HG03521 (cell line): ENCODE data around the gene NRARP.

ENCODE experiments used
- ATAC-seq: cut with Tn5 transposase; IDR thresholded peaks from one replicate; pipeline ENCODE4 v1.9.1; 2021; ENCODE audit warnings: mild to moderate bottlenecking, moderate library complexity; ENCODE audit not compliant: unreplicated experiment

Gene NRARP

DNA sequence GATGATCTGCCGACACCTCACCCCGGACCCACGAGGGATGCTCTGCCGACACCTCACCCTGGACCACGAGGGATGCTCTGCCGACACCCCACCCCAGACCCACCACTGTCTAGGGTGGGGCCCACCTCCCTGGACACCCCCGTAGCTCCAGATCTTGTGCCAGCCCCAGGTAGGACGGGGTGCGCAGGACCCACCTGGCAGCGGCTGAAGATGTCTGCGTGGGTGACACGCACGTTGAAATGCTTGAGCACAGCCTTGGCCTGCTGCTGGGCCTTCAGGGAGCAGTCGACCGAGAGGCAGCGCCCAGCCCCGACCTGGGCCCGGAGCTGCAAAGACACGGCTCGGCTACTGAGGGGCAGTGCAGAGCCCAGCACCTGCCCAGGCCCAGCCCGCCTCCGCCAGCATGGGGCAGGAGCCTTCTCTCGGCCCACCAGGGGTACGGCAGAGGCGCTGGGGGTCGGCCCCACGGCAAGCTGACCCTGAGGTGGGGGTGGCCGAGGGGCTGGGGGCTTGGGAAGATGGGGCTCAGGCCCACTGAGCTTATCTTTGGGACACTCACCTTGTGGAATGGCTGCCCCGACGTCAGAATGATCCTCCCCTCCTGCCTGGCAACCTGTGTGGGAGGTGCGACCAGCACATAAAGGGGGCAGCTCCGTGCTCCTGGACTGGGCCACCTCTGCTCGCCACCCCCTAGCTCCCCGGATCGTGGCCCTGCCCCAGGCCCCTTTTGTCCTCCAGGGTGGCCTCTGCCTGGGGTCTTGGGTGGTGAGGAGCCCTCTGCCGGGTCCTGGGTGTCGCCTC is 21.7 kb upstream of the NRARP start:
- ATAC-seq: no peak

DNA sequence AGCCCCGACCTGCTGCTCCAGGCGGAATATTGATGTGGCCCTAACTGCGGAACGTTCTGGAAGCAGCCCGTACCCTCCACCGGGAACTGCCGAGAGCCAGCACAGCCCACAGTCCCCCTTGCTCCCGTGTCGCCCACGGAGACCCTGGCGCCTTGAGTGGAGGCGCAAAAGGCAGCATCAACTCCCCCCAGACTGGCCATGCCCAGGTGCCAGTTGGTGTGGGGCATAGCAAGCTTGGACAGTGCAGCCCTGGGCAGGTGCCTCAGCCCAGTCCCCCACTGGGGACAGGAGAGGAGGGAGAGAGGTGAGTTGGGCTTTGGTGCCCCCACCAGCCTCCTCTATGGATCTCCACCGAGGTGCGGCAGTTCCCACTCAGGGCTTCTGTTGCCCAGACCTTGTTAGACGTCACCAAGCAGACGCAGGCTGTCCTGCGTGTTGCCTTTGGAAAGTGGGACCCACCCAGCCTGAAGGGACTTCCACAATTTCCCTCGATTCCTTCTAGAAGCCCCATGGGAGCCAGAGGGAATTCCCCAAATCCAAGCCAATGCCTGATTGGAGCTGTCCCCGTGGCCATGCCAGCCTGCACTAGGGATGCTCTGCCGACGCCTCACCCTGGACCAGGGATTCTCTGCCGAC is 19.8 kb upstream of the NRARP start:
- no peak for ATAC-seq

DNA sequence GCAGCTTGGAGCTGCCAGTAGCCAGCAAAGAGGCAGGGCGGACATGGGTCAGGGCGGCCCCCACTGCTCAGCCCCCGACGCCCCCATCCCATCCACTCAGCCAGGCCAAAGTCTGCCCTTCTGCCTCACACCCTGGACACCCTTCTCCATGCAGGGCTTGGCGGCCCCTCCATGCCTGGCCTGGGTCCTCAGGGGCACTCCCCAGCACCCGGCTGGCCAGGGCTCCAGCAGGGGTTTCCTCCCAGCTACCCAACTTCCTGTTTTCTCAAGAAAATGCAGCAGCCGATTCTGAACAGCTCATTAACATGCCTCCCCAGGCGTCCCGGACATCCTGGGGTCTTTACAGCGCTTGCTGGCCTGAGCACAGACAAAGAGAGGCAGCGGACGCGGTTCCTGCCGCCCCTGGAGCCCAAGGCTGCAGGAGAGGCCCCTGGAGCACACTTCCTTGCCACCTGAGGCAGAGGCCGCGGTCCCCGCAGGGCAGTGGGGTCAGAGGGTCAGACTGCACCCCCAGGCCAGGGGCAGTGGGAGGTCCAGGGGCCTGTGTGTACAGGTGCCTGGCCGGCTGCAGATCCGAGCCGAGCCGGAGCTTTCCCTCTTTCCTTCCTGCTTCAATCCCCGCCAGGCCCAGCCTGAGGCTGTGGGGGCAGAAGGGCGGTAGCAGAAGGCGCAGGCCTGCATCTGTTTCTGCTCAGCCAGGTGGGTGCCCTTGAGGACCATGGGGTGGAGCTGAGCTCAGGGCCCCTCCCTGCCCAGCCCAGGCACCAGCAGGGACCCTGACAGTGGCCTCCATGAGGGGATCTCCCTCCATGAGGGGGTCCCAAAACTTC is 18.7 kb upstream of the NRARP start:
- no peak for ATAC-seq

DNA sequence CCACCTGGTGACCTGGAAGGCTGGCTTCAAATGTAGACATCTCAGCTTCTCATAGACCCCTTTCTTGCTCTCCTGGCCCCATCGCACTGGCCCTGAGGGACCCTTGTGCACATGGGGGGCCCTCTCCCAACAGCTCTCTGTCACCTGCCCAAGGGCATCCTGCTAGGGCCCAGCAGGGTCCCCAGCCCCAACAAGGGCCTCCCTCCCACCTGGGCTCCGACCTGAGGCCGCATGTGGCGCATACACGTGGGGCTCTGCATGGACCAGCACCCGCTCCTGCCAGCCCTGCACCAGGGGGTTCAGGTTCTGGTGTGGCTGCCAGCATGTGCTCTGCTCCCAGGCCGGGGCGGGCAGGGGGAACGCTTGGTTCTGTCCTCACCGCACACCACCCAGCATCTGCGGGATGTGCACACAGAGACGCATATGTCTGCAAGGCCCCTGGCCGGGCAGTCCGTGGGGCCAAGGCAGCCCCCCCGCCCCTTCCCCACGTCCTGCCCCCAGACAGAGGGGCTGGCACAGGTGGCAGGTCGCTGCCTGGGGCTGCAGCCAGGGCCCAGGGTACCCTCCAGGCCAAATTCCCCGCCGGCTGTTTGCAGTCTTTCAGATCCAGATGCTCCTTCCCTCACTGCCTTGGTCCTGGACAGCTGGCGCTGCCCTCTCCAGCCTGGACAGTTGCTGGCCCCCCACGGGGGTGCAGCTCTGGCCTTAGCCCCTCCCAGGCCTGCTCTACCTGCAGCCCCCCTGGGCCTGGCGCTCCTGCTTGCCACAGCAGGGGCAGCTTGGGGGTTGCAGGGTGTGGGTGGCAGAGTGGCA is 17.9 kb upstream of the NRARP start:
- ATAC-seq: no peak

DNA sequence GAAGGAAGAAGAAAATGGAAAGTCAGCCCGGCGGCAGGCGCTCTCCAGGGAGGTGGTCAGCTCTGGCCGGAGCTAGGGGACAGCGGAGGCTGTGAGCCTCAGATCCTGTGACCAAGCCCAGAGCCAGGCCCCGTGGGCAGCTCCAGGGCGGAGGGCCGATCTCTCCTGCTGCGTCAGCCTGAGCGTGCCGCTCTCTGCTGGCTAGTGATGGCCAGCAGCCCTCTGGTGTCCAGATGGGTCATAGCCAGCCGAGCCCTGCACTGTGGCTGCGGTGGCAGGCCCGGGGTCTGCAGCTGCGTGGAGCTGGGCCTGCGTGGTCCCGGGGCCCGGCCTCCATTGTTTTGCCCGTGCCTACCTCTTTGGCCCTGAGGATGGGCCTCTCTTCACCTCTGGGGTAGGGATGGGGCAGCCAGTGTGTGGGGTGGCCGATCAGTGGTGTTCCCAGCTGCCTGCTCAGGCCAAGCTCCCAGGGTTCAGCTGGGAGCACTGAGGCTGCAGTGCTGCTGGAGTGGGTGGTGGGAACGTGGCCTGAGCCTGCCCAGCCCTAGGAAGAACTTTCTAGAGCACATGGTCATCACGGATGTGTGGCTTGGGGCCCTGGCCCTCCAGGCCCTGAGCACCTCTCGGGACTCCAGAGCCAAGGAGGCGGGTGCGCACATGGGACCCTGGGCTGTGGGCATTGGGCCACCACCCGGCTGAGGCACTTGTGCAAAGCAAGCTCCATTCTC is 17.1 kb upstream of the NRARP start:
- no peak for ATAC-seq

DNA sequence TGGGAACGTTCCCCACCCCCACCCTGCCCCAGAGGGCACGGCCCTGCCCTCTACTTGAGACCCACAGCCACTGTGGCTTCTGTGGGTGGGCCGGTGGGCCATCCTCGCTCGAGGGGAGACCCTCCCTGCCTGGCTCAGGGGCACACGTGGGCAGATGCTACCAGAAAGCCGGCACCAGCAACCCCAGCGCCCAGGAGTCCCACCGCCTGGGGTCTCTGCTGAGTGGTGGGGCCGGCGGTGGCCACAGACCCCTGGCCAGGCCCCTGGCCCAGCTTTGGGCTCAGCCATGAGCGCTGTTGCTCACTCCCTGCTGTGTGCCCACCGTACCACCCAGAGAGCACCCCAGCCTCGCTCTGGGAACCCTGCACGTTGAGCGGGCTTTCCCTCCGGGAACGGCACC is 16.5 kb upstream of the NRARP start:
- no peak for ATAC-seq

DNA sequence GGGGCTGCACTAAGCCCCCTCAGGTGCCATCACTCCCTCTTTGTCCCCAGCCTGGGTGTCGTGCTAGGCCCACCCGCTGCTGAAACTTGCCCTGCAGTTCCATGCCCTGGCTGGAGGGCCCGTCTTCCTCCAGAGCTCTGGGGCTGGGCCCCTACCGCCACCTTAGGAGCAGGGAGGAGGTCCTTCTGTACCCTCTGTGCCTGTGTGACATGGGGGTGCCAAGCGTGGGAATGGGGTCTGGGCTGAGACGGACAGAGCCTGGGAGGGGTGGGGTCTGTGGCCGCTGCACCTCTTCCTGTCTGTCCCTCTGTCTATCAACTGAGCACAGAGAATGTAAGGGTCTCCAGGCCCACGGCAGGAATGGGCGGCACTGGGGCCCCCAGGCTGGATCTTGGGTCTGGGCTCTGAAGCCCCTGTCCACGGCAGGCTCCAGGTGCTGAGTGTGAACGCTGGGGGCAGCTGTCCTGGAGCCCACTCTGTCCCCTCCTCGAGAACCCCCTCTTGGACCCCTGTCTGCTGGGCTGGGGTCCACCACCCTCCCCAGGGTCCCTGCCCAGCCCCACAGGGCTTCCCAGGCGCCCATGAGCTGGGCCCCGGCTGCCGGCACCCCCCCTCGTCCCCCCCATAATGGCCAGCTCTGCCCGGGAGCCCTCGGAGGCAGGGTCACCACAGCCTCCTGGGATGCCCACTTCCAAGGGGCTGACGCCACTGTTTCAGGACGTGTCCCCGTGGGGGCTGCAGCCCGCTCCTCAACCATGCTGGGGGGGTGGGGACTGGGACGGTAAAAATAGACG is 15.8 kb upstream of the NRARP start:
- no peak for ATAC-seq

DNA sequence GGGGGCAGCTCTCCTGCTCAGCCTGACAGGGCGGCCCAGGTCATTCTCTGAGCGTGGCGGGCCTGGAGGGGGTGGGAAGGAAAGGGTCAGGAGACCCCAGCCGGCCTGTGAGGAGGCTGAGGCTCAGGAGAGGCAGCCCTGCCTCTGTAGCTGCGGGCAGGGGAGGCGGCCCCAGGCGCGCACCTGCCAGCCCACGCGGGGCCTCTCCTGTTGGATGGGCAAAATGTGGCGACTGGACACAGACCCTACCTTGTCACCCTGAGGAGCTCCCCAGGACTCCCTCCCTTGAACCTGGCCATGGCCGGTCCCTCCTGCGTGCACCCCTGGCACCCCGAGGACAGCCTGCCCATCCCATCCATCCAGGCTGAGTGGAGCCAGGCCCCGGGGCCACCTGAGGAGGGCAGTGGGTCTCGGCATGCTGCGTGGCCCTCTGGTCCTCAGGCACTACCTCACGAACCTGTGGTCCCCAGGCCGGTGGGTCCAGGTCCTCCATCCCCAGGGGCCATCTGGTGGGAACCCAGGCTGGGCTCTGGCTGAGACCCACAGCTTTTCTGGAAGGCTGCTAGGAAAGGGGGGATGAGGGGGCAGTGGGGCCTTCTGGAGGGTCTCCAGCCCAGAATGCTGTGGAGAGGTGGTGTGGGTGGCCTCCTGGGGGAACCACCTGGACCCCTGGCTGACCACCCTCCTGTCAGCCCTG is 15.1 kb upstream of the NRARP start:
- no peak for ATAC-seq

DNA sequence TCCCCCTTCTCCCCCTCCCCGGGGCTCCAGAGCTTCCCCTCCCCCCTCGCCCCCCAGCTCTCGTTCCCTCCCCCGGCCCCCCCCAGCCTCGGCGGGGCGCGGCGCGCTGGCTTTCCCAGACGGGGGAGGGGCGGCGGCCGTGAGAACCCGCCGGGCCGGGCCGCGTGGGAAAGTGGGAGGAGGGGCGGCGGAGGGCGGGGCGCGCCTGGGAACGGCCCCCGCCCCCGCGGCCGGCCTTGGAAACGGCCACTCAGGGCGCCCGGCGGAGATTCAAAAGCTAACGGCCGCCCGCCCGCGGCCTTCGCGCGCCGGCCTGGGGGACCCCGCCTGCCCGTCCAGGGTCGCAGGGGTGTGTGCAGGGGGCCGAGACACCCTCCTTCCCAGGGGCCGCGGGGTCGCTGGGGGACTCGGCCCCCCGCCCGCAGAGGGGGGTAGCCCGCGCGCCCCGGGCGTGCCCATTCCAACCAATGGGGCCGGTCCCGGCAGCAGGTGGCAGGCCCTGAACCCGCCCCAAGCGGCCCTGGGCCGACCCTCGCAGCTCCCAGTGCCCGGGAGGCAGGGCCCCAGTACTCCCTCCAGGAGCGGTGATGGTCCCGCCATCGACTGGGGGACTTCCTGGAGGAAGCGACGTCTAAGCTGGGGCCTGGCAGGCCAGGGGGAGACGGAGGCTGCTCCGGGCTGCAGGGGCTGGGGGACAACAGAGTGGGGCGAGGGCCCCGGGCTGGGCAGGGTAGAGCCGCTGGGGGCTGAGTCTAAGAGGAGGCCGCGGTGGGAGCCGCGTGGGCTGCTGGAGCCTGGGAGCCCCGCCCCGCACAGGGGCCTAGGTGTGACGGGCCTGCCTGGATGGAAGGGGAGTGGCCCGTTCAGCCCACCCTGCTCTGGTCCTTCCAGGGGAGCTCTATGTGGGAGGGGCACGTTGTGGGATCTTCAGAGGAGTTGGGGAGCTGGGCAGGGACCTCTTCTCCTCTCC is 14.2 kb upstream of the NRARP start:
- no peak for ATAC-seq

DNA sequence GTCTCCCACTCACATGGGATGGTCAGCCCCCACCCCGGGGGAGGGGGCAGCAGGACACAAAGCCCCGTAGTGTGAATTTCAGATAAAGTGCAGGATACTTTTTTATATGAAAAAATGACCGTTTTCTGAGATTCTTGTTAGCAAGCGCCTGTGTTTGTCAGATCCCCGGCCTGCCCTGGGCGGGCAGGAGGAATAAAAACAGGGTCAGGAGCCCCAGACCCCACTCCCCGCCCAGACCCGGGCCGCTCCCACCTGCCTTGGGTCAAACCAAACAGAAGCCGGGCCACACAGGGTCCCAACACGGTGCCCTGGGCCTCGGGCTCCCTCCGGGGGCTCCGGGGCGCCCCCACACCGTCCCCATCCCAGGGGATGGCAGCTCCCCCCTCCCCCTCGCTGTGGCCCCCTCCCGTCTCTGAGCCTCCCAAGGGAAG is 13.5 kb upstream of the NRARP start:
- ATAC-seq: no peak

DNA sequence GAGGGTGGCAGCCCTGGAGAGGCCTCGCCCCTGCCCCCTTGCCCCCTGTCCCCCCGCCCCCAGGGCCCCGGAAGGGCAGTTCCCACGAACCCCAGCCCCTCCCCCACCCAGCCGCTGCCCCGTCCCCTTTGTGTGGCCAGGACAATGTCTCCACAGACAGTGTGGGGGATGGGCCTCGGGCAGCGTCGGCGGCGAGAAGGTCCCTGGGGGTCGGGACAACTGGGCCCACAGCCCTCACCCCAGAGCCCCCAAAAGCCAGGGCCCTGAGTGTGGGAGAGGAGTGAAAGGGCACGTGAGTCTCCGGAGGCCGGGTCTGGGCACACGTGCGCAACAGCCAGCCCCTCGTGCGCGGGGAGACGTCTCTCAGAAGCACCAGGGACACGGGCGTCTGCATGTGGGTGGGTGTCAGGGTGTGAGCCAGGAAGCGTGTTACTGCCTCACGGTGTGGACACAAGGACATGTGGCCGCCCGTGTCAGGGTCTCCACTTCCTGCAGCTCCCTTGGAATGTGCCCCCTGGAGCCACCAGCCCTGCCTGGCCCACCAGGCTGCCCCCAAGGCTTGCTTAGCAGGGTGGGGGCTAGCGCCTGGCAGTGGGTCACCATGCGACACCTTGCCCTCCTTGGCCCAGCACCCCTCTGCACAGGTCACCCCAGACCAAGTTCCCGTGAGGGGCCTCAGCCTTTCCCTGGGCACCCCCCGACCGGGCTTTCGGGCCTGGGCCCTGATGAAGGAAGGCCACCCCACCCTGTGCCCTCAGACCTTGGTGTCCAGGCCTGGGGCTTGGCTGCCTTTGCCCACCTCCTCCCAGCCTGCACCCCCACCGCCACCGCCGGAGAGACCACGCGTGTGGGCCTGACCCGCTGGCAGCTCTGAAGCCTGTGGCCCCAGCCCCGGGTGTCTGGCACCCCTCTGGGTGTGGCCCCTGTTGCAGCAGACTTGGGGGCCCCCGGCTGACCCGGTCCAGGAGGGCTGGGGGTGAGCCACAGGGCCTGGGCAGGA is 12.8 kb upstream of the NRARP start:
- no peak for ATAC-seq

DNA sequence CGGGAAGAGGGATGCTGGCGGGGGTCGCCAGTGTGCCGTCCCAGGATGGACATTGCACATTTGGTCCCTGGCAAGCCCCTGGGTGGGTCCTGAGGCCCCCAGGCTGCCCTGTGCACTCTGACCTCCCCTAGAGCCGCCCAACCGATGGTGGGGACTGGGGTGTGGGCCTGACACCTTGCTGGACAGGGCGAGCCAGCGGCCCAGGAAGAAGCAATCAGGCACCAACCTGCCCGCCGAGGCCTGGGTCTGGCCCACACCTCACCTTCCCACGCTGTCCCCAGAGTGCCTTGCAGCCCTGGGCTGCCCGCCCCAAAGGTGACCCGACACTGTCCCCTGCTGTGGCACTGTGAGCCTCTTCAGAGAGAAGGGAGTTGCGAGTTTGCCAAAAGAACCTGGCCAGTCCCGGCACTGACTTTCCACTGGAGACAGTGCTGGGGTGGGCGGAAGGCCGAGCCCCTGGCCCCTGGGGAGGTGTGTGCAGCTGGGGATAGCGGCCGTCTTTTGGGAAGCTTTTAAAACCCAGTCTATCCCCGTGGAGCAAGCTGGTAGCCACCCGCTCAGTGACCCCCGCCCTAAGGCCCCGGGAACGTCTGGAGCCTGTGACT is 12.0 kb upstream of the NRARP start:
- ATAC-seq: no peak

DNA sequence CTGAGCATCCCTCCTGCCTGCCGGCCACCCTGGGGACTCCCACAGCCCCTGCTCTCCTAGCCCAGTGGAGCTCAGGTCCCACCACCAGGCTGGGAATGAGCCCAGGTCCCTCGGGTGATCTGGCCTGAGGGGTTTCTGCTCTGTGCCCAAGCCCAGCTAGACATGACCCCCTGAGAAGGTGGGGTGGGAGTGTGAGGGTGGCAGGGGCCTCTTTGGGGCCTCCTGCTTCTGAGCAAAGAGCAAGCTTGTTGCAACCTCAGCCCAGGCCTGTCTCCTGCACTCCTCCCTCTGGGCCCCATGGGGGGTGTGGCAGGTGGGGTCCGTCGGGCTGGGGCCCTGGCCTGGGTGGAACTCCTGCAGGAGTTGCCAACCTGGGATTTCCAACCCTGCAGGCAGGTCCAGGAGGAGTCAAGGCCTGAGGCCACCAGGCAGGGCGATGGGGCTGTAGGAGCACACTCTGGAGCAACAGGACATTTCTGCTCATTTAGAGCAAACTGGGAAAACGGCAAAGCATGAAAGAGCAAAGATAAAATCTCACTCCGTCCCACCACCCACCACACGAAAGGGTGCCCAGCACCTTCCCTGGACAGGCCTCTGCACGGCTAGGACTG is 11.4 kb upstream of the NRARP start:
- no peak for ATAC-seq

DNA sequence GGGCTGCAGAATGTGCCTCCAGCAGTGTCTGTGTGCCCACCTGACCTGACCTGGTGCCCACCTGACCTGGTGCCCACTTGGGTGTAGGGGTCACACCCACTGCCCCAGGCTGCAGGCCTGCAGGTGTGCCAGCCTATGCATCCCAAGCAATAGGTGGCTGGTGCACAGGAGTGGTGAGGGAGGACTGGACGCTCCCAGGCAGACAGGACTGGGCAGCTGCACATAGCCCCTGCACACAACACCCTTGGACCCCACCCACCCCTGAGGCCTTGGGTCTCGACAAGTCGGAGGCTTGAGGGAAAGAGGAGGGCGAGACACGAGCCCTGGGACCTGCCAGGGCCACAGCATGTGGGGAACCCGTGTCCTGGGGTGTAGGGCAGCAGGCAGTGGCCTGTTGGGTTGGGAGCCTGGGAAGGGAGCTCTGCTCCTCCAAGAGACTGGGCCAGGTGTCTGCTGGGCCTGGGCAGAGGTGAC is 10.8 kb upstream of the NRARP start:
- ATAC-seq: no peak
